HepG2 (cell line): ENCODE data around the gene QSOX2. TPM values are rescaled to one million over a fixed set of nuclear protein-coding genes. Genes with fewer than 3 reads are reported as not detected.

Experiments
- ATAC-seq: fragments of 200-7000 bp; cut with Tn5 transposase; 3 replicates; pipeline ENCODE4 v1.9.1; 2020; ENCODE audit warnings: mild to moderate bottlenecking, moderate library complexity
- BruUV-seq: library from RNA; stranded (reverse); fragments of 400-500 nt; replicated peaks from 2 replicates; lab custom pipeline; 2021; lab: Mats Ljungman, UMichigan
- CTCF ChIA-PET: fragments of 300-600 bp; formaldehyde crosslinking; extraction: SDS; loops from one replicate; lab custom pipeline; 2021; ENCODE audit warnings: low total read pairs, inconsistent platforms, low intra/inter-chr PET ratio; lab: Yijun Ruan, JAX
- POLR2A ChIA-PET: fragments of 350-600 bp; sonication (Branson Sonifier 250); formaldehyde crosslinking; loops from one replicate; lab custom pipeline; 2020; ENCODE audit warnings: antibody characterized with exemption, inconsistent platforms; lab: Yijun Ruan, JAX
- DNase-seq: peaks from one replicate; pipeline ENCODE4 v3.0.0-alpha.2; 2015; ENCODE audit warnings: low spot score
- FAIRE-seq: peaks from 3 replicates; lab custom pipeline; 2011; peaks lifted over from hg19 to GRCh38; lab: Jason Lieb, UNC
- H2AFZ ChIP-seq: one replicate; pipeline ENCODE4 v1.6.1; 2011; ENCODE audit warnings: low read length, inconsistent platforms
- H3K27ac ChIP-seq: fragments of 300-600 bp; 3 replicates; pipeline ENCODE4 v1.8.0; 2011; ENCODE audit warnings: mixed run types, mild to moderate bottlenecking, mixed read lengths, low read length, inconsistent platforms; ENCODE audit not compliant: insufficient read depth; ENCODE audit errors: extremely low read length
- H3K27me3 ChIP-seq, 2 experiments: fragments of 200-600 bp in 1 of 2; 2 replicates in 1 of 2; 3 replicates in 1 of 2; pipeline versions ENCODE4 v1.6.0 to v1.8.0; 2011; ENCODE audit warnings: low read length in 2 of 2, mild to moderate bottlenecking in 2 of 2, moderate library complexity in 2 of 2, inconsistent platforms in 1 of 2; ENCODE audit not compliant: insufficient read depth in 2 of 2, control insufficient read depth in 1 of 2
- H3K36me3 ChIP-seq, 2 experiments: fragments of 200-600 bp in 1 of 2; replicated peaks in 1 of 2; 2 replicates in 1 of 2; 3 replicates in 1 of 2; pipeline versions ENCODE4 v1.5.1 to v1.8.0; 2011; ENCODE audit warnings: low read length in 2 of 2, inconsistent platforms in 1 of 2; ENCODE audit not compliant: insufficient read depth in 2 of 2, control insufficient read depth in 1 of 2
- H3K4me1 ChIP-seq: 2 replicates; pipeline ENCODE4 v1.5.1; 2012; ENCODE audit warnings: low read length, inconsistent platforms; ENCODE audit not compliant: insufficient read depth
- H3K4me2 ChIP-seq: 2 replicates; pipeline ENCODE4 v1.6.0; 2011; ENCODE audit warnings: low read depth, low read length, inconsistent platforms
- H3K4me3 ChIP-seq, 3 experiments: fragments of 200-600 bp in 1 of 3; sonication (generic), shearing (Covaris generic) in 1 of 3; replicated peaks in 1 of 3; 2 replicates each; pipeline ENCODE4 v1.5.1; 2011 to 2016; ENCODE audit warnings: low read length in 3 of 3, inconsistent platforms in 2 of 3, low read depth in 2 of 3, mild to moderate bottlenecking in 2 of 3, control low read depth in 1 of 3, mixed read lengths in 1 of 3; ENCODE audit not compliant: insufficient read depth in 1 of 3
- H3K79me2 ChIP-seq: one replicate; pipeline ENCODE4 v1.6.1; 2011; ENCODE audit warnings: low read length, inconsistent platforms; ENCODE audit not compliant: insufficient read depth
- H3K9ac ChIP-seq: 2 replicates; pipeline ENCODE4 v1.6.0; 2011; ENCODE audit warnings: mild to moderate bottlenecking, low read depth, low read length, inconsistent platforms; ENCODE audit not compliant: insufficient read depth
- H3K9me3 ChIP-seq: 2 replicates; pipeline ENCODE4 v1.5.1; 2012; ENCODE audit warnings: mild to moderate bottlenecking, low read length
- H4K20me1 ChIP-seq: 2 replicates; pipeline ENCODE4 v1.6.0; 2011; ENCODE audit warnings: inconsistent platforms, mild to moderate bottlenecking, low read length, moderate library complexity; ENCODE audit not compliant: insufficient read depth
- RAD51 ChIP-seq: fragments of 450-650 bp; IDR thresholded peaks from 2 replicates; pipeline ENCODE4 v1.6.1; 2016; ENCODE audit warnings: borderline replicate concordance
- USF2 ChIP-seq, 2 experiments: sonication (generic) in 1 of 2; formaldehyde crosslinking in 1 of 2; IDR thresholded peaks; 2 replicates each; pipeline versions ENCODE4 v1.5.1 to v1.6.1; 2011 to 2020; ENCODE audit warnings: borderline replicate concordance in 1 of 2, low read depth in 1 of 2, low read length in 1 of 2, mild to moderate bottlenecking in 1 of 2, missing genetic modification reagents in 1 of 2, moderate library complexity in 1 of 2
- ZNF263 ChIP-seq: sonication (generic); formaldehyde crosslinking; IDR thresholded peaks from 2 replicates; pipeline ENCODE4 v1.4.0; 2020; ENCODE audit warnings: missing genetic modification reagents
- ZNF329 ChIP-seq: sonication (generic); formaldehyde crosslinking; IDR thresholded peaks from 2 replicates; pipeline ENCODE4 v1.9.0; 2021; ENCODE audit warnings: low read depth, mild to moderate bottlenecking, missing genetic modification reagents
- WGBS: methylation state at CpG from one replicate; pipeline ENCODE4 v1.1.6; 2017; ENCODE audit warnings: low lambda C conversion rate; 5-methylcytosine and 5-hydroxymethylcytosine counted together
- in situ Hi-C: cut with HindIII; loops from 2 replicates; pipeline ENCODE4 v1.10.0; 2017; ENCODE audit warnings: low pct_unique_long_range_greater_than_20kb; ENCODE audit not compliant: extremely low pct_ligation_motif_present
- intact Hi-C: fragments of 100-400 bp; cut with micrococcal nuclease; formaldehyde crosslinking; loops from one replicate; pipeline ENCODE4 v1.10.0; 2022; ENCODE audit not compliant: unreplicated experiment
- polyA plus RNA-seq, 8 experiments: library from polyadenylated mRNA; depleted of rRNA in 3 of 8; stranded (reverse) in 7 of 8; unstranded in 1 of 8; fragments of >200 nt; fragmentation: Illumina TruSeq in 4 of 8; extraction: Trizol in 4 of 8; gene quantifications; 2 replicates each; pipeline versions ENCODE4 v1.2.1 to v1.2.3, GENCODE V29; 2011 to 2016; ENCODE audit warnings: low read depth in 4 of 8, missing spikeins in 1 of 8, mixed read lengths in 1 of 8; ENCODE audit not compliant: insufficient read depth in 1 of 8
- total RNA-seq, 5 experiments: library from RNA; depleted of rRNA; stranded (reverse); fragments of >200 nt; fragmentation: Illumina TruSeq; extraction: Trizol; gene quantifications; 2 replicates each; pipeline ENCODE4 v1.2.3, GENCODE V29; 2016; ENCODE audit warnings: low read depth in 1 of 5
- TF ChIP-seq, protein P1 (sequence below): sonication (generic); formaldehyde crosslinking; IDR thresholded peaks from one replicate; pipeline ENCODE4 v1.5.1; 2020; ENCODE audit warnings: mild to moderate bottlenecking, missing genetic modification reagents; ENCODE audit errors: not compliant biosample characterization

QSOX2 gene
- total and polyA plus RNA-seq, 2 of the 13 experiments (the other 11 are each of a cell fraction or from before 2014, with no cell fraction given), result 27.1 to 42.1 TPM

DNA sequence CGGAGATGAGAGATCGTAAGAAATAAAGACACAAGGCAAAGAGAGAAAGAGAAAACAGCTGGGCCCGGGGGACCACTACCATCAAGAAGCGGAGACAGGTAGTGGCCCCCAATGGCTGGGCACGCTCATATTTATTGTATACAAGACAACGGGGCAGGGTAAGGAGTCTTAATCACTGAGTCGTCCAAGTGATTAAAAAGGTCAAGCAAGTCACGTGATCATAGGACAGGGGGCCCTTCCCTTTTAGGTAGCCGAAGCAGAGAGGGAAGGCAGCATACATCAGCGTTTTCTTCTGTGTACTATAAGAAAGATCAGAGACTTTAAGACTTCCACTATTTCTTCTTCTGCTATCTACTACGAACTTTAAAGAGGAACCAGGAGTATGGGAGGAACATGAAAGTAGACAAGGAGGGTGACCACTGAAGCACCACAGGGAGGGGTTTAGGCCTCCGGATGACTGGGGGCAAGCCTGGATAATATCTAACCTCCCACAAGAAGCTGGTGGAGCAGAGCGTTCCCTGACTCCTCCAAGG is 24.6 kb upstream of the QSOX2 start:
- in situ Hi-C loops, result loop anchor here (25.0 kb wide), 1 partner anchor 283 kb away; no protein-coding TSS in a partner anchor
- ATAC-seq (no peak), FAIRE-seq (no peak), DNase-seq (no peak)
- Histone ChIP-seq H3K4me2 (no peak overlapping the region), H3K4me3 (no peak overlapping the region), H3K9me3 (no peaks in the 10 kb centered on the region), H3K4me1 (peaks cover 24% of the 10 kb centered on the region), H3K27ac (no peak overlapping the region), H3K36me3 (no peaks in the 10 kb centered on the region), H3K27me3 (peaks cover 6 to 58% of the 10 kb centered on the region in 2 experiments; a peak in 3 of 5 replicates), H4K20me1 (no peaks in the 10 kb centered on the region), H2AFZ (no peak overlapping the region), H3K79me2 (no peaks in the 10 kb centered on the region), H3K9ac (no peak overlapping the region)
- POLR2A ChIA-PET, result no interaction called here
- intact Hi-C loops, result no loop called here
- CTCF ChIA-PET, result no interaction called here
- TF ChIP-seq RAD51 (peak; percentile 64; the same call in 1 of the 2 replicates), ZNF329 (CRISPR knock-in tag) (no peak), USF2 (IDR thresholded peaks at IDR 0.05; ENCODE audit: low read depth, low read length) (peak; percentile 36; the same call in 1 of the 2 replicates), USF2 (CRISPR knock-in tag; IDR thresholded peaks at IDR 0.05; ENCODE audit: borderline replicate concordance) (no peak)
- BruUV-seq, result no TSS peak
- WGBS, result 56% methylated on average over 13 of the region's 13 CpGs

GRCh38 chr9:136268735-136269134 is 23.1 kb upstream of the QSOX2 start:
- CTCF ChIA-PET, result no interaction called here

More at GRCh38 chr9:136268735-136269134, 23.1 kb upstream of the QSOX2 start:
- peaks cover 24% of the 10 kb centered on the region for H3K4me1 ChIP-seq
- DNase-seq (no peak), FAIRE-seq (no peak), ATAC-seq (no peak)
- BruUV-seq, result no TSS peak
- H3K4me2 ChIP-seq, result no peak overlapping the region
- WGBS, result 13% methylated on average over 4 of the region's 6 CpGs
- POLR2A ChIA-PET, result no interaction called here
- H3K27me3 ChIP-seq, result peaks cover 6 to 58% of the 10 kb centered on the region in 2 experiments; a peak in 3 of 5 replicates
- H3K9me3 ChIP-seq, result no peaks in the 10 kb centered on the region
- no peaks in the 10 kb centered on the region for H3K36me3 ChIP-seq
- no peak overlapping the region for H3K4me3 ChIP-seq
- no peak overlapping the region for H2AFZ ChIP-seq
- H3K9ac ChIP-seq, result no peak overlapping the region
- TF ChIP-seq, protein P1, sequence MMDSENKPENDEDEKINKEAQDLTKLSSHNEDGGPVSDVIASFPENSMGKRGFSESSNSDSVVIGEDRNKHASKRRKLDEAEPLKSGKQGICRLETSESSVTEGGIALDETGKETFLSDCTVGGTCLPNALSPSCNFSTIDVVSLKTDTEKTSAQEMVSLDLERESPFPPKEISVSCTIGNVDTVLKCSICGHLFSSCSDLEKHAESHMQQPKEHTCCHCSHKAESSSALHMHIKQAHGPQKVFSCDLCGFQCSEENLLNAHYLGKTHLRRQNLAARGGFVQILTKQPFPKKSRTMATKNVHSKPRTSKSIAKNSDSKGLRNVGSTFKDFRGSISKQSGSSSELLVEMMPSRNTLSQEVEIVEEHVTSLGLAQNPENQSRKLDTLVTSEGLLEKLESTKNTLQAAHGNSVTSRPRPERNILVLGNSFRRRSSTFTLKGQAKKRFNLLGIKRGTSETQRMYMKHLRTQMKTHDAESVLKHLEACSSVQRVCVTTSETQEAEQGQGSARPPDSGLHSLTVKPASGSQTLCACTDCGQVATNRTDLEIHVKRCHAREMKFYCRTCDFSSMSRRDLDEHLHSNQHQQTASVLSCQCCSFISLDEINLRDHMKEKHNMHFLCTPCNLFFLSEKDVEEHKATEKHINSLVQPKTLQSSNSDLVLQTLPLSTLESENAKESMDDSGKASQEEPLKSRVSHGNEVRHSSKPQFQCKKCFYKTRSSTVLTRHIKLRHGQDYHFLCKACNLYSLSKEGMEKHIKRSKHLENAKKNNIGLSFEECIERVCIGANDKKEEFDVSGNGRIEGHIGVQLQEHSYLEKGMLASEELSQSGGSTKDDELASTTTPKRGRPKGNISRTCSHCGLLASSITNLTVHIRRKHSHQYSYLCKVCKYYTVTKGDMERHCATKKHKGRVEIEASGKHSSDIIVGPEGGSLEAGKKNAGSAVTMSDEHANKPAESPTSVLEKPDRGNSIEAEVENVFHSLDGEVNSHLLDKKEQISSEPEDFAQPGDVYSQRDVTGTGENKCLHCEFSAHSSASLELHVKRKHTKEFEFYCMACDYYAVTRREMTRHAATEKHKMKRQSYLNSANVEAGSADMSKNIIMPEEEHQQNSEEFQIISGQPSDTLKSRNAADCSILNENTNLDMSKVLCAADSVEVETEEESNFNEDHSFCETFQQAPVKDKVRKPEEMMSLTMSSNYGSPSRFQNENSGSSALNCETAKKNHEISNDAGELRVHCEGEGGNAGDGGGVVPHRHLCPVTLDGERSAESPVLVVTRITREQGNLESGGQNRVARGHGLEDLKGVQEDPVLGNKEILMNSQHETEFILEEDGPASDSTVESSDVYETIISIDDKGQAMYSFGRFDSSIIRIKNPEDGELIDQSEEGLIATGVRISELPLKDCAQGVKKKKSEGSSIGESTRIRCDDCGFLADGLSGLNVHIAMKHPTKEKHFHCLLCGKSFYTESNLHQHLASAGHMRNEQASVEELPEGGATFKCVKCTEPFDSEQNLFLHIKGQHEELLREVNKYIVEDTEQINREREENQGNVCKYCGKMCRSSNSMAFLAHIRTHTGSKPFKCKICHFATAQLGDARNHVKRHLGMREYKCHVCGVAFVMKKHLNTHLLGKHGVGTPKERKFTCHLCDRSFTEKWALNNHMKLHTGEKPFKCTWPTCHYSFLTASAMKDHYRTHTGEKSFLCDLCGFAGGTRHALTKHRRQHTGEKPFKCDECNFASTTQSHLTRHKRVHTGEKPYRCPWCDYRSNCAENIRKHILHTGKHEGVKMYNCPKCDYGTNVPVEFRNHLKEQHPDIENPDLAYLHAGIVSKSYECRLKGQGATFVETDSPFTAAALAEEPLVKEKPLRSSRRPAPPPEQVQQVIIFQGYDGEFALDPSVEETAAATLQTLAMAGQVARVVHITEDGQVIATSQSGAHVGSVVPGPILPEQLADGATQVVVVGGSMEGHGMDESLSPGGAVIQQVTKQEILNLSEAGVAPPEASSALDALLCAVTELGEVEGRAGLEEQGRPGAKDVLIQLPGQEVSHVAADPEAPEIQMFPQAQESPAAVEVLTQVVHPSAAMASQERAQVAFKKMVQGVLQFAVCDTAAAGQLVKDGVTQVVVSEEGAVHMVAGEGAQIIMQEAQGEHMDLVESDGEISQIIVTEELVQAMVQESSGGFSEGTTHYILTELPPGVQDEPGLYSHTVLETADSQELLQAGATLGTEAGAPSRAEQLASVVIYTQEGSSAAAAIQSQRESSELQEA (CRISPR knock-in tag), result no peak
- peak; percentile 35; the same call in 1 of the 2 replicates for TF ChIP-seq ZNF263
- H3K79me2 ChIP-seq, result no peaks in the 10 kb centered on the region
- in situ Hi-C loops (loop anchor here (25.0 kb wide), 1 partner anchor 281 kb away; no protein-coding TSS in a partner anchor), intact Hi-C loops (no loop called here)
- no peaks in the 10 kb centered on the region for H4K20me1 ChIP-seq
- no peak overlapping the region for H3K27ac ChIP-seq
